ENCODE results near the gene CLCN5.

Gene CLCN5

GRCh38 chrX:49986058-49986457, 63.7 kb downstream of the CLCN5 start:
- DNase-seq (ENCODE audit: low read depth), result no peak
- TF ChIP-seq CTCF (conservative IDR thresholded peaks at IDR 0.05; ENCODE audit: low read depth, low read length), result no peak
- H3K4me3 ChIP-seq (ENCODE audit: low read length), result no peak overlapping the region

- no peak for TF ChIP-seq CTCF (conservative IDR thresholded peaks at IDR 0.05; ENCODE audit: low read depth, low read length)
- no peak overlapping the region for H3K4me3 ChIP-seq (ENCODE audit: low read length)
- DNase-seq (ENCODE audit: low read depth), result no peak
Observed at GRCh38 chrX:49987651-49988050, 65.3 kb downstream of the CLCN5 start.

DNA sequence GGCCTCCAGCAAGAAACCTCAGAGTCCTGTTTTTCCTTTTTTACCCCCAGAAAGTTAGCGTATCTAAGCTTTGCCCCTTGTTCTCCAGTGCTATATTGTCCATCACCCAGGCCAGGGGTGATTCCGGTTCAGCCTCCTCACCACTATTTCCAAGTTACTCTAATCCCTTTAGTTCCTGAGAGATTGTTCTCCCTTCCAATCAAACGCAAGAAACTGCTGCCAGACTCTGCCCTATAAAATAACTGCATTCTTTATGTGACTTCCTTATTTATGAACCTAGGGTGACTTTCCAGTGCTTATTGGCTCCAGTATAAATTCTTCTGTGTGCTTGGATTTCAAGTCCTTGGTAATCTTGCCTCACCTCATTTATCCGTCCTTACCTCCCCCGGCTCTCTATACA, 65.7 kb downstream of the CLCN5 start:
- DNase-seq (ENCODE audit: low read depth), result no peak
- TF ChIP-seq CTCF (conservative IDR thresholded peaks at IDR 0.05; ENCODE audit: low read depth, low read length), result no peak
- H3K4me3 ChIP-seq (ENCODE audit: low read length), result no peak overlapping the region

GRCh38 chrX:49991758-49992157, 69.4 kb downstream of the CLCN5 start:
- no peak for DNase-seq (ENCODE audit: low read depth)
- no peak for TF ChIP-seq CTCF (conservative IDR thresholded peaks at IDR 0.05; ENCODE audit: low read depth, low read length)
- H3K4me3 ChIP-seq (ENCODE audit: low read length), result no peak overlapping the region

DNA sequence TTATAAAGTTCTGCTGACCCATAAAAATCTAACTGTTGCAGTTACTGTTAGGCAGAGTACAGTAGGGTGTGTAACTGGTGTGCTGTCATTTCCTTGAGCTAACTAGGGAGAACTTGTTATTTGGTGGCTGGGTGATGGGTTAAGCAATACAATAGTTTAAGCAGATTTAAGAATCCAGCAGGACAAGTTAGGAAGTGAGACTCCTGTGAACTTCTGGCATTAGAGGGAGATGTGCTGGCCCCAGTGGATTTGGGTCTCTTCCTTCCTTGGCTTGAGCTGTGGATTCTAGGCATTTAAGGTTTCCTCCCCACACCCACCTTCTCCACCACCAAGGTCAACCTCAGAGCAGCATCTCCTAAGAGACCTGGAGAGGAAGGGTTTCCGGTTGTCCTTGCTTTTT, 70.5 kb downstream of the CLCN5 start:
- no peak overlapping the region for H3K4me3 ChIP-seq (ENCODE audit: low read length)
- DNase-seq (ENCODE audit: low read depth), result no peak
- no peak for TF ChIP-seq CTCF (conservative IDR thresholded peaks at IDR 0.05; ENCODE audit: low read depth, low read length)

DNA sequence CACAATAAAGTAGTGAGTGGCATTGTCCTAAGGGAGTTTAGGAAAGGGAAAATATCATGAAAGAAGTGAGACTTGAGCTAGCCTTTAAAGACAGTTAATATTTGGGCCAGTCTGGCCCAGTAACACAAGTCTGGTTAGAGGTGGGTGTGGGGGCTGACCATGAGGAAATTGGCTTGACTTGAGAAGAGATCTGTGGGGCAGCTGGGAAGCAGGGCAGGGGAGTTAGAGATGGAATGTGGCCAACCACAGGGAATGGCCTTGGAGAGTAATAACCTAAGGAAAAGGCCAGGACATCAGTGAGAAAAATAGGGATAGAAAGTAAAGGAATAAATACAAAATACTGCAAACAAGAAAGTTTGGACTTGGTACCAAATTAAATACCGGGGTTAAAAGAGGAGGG, 71.3 kb downstream of the CLCN5 start:
- TF ChIP-seq CTCF (conservative IDR thresholded peaks at IDR 0.05; ENCODE audit: low read depth, low read length), result no peak
- DNase-seq (ENCODE audit: low read depth), result no peak
- H3K4me3 ChIP-seq (ENCODE audit: low read length), result no peak overlapping the region

GRCh38 chrX:49995107-49995731, 72.8 kb downstream of the CLCN5 start:
- no peak for DNase-seq (ENCODE audit: low read depth)
- no peak for TF ChIP-seq CTCF (conservative IDR thresholded peaks at IDR 0.05; ENCODE audit: low read depth, low read length)
- no peak overlapping the region for H3K4me3 ChIP-seq (ENCODE audit: low read length)

Data from retinal pigment epithelial cell (primary cell).